Measurements from ENCODE around the gene SPATA9.

SPATA9 gene, protein sequence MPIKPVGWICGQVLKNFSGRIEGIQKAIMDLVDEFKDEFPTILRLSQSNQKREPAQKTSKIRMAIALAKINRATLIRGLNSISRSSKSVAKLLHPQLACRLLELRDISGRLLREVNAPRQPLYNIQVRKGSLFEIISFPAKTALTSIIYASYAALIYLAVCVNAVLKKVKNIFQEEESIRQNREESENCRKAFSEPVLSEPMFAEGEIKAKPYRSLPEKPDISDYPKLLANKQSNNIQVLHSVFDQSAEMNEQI

DNA sequence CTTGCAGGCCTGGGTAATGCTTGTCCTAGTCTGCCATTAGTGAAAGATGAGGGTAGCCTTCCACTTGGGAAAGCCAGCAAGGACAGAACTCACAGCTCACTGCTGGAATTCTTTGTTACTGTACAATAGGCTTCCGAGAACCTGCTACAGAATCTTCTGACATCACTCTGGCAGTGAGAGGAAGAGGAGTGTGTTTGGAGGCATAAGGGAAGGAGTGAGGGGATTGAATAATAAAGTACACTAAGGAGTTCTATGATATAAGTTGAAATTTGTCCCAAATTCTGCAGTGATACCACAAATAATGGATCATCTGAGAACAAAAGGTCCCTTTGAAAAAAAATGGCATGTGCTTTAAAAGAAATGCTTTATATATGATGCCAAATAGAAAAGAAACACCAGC, at the start of gene SPATA9:
TSS of gene SPATA9 (minus strand) at position 101 of the 400 bp plus-strand sequence. CDS start 137 bp downstream, outside the sequence.
- DNase-seq = no peak

DNA sequence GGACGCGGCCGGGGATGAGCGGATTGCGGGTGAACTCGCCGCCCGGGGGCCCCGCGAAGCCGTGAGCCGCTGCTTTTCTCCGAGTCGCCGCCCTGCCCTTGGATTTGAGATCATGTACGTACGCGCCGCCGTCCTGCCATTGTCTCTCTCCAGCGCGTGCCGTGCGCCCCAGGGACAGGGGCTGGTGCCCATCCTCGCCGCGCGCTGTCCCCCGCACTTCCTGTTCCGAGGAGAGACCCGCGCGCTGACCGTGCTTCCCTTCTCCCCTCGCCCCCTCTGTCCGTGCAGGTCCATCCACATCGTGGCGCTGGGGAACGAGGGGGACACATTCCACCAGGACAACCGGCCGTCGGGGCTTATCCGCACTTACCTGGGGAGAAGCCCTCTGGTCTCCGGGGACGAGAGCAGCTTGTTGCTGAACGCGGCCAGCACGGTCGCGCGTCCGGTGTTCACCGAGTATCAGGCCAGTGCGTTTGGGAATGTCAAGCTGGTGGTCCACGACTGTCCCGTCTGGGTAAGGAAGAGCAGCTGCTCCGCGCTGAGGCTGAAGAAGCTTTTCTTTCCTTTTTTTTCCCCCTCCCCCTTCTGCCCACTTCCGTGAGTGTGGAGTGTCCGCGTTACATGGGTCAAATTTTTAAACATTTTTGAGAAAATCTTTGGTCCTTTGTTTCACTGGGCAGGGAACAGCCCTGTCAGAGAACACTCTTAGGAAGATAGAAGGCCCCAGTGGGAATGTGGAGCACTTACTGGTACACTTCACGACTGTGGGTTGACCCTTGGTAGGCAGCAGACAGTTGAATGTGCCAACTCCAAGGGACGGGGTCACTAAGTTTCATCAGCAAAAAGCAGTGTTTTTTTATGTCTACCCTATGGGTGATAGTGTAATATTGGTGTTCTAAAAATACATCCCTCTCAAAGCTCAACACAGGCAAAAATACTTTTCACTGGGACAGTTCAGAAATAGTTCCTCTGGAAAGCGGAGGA, 49.1 kb upstream of the SPATA9 start:
- DNase-seq = peak in 34 of 56 donors; percentile 27 to 77 (median 53)

DNA sequence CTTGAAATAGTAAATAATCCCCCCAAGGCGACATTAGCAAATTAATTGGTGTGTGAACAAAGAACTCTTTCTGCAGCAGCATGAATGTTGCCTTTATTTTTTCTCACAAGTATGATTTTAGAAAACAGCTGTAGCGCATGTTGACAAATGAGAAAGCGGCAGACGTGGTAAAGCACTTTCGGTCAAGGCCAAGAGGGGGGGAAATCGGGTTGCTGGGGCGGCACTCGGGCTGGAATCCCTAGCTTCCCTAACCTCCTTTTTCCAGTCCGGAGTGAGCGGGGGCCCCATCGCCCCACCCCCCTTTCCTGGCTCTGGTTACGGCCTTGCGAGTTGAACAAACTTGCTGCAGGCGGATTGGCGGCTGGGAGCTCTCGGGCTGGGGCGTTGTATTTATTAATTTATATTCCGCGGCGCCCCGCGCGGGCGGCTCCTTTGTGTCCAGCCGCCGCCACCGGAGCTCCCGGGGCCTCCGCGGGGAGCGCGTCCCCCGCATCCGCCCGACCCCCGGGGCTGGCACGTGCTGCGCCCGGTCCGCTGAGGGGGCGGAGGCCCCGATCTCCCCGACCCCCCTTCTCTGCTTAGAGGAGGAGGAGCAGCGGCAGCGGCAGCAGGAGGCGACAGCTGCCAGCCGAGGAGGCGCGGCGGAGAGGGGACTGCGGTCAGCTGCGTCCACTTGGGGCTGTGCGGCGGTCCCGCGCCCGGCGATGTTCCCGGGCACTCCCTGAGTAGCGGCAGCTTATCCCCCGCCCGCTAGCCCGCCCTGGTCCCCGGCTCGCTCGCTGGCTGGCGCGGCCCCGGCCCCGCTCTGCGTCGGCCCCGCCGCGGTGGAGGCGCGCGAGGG, 48.2 kb upstream of the SPATA9 start, which contains the start of gene RHOBTB3:
TSS of gene RHOBTB3 (plus strand) at position 607 of the 841 bp plus-strand sequence. CDS start 347 bp downstream, outside the sequence.
- DNase-seq = peak in 55 of 56 donors; percentile 52 to 96 (median 84)

DNA sequence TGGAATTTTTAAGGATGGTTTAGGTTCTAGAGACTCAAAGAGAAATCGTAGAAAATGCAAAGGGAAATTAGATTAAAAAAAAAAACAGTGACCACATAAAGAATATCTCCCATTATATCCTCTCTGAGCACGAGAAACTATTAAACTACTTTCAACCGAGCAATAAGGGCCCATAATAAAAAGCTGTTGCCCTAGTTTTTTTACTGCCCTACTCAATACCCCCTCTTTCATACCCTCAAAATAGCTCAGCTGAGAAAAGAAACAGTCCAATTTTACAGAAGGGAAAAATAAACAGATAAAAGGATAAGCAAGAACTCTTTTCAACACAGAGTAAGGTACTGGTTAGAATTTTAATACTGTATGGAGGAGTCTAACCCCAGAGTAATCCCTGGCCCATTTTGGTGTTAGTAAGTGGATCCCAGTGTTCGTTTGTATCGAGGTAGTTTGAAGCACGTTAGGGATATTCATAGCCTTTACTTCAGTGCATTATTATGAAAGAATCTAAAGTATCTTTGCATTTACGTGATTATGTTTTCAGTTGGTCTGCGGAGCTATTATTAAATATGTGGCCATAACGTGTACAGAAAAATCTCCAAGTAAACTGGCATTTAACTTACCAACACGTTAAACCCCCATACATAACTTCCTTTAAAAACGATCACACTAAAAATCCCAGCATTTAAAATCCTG, 47.4 kb upstream of the SPATA9 start:
- no peak for DNase-seq

DNA sequence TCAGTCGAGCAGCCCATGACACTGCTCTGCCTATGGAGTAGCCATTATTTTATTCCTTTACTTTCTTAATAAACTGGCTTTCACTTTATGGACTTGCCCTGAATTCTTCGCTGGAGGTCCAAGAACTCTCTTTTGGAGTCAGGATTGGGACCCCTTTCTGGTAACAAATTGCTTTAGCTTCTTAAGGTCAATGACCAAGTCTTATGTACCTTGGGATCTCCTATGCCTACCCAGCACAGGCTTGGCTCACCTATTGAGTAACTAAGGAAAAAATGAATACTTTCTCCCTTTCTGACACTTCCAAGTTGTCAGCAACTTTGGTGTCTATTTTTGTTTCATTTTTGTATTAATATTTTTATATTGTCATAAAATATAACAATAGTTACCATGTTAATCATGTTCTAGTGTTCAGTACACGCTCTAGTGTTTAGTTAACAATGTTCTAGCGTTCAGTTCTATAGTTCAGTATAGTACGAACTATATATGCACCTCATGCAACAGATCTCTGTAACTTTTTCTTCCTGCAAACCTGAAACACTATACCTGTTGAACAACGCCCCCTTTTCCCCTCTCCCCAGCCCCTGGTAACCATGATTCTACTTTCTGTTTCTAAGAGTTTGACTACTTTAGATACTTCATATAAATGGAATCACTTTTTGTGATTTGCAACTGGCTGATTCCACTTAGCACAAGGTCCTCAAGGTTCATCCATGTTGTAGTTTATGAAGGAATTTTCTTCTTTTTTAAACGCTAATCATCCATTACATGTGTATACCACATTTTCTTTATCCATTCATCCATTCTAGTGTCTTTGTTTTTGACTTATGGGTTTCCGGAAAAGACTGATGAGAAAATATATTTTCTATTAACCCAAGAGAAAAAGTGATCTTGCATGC, 46.6 kb upstream of the SPATA9 start:
- no peak for DNase-seq

DNA sequence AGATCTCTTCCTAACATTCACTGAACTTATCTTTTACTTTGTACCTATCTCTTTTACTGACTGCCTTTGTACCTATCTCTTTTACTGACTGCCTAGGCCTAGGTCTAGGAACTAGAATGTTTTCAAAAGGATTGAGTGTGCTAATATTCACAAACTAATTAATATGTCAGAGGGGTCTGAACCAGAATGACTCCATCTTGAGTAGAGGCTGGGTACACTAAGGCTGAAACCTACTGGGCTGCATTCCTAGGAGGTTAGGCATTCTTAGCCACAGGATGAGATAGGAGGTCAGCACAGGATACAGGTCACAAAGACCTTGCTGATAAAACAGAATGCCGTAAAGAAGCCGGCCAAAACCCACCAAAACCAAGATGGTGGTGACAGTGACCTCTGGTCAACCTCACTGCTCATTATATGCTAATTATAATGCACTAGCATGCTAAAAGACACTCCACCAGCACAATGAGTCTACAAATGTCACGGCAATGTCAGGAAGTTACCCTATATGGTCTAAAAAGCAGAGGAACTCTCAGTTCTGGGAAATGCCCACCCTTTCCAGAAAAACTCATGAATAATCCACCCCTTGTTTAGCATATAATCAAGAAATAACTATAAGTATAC, 45.8 kb upstream of the SPATA9 start:
- no peak for DNase-seq

DNA sequence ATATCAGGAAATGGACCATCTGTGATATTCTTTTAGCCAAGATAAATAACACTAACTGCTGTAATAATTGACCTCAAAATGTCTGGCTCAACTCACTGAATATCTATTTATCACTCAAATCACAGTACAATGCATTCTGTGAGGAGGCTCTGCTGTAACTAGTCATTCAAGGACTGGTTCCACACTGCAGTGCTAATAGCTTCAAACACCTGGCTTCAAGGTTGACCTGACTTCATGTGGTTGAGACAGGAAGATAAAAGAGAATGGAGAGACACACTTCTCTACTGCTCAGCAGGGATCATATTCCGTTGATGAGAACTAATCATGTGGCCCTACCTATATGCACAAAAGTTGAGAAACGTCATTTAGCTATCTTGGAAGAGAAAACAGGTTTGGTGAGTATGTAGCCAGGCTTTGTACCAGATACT, 45.0 kb upstream of the SPATA9 start:
- DNase-seq = no peak

DNA sequence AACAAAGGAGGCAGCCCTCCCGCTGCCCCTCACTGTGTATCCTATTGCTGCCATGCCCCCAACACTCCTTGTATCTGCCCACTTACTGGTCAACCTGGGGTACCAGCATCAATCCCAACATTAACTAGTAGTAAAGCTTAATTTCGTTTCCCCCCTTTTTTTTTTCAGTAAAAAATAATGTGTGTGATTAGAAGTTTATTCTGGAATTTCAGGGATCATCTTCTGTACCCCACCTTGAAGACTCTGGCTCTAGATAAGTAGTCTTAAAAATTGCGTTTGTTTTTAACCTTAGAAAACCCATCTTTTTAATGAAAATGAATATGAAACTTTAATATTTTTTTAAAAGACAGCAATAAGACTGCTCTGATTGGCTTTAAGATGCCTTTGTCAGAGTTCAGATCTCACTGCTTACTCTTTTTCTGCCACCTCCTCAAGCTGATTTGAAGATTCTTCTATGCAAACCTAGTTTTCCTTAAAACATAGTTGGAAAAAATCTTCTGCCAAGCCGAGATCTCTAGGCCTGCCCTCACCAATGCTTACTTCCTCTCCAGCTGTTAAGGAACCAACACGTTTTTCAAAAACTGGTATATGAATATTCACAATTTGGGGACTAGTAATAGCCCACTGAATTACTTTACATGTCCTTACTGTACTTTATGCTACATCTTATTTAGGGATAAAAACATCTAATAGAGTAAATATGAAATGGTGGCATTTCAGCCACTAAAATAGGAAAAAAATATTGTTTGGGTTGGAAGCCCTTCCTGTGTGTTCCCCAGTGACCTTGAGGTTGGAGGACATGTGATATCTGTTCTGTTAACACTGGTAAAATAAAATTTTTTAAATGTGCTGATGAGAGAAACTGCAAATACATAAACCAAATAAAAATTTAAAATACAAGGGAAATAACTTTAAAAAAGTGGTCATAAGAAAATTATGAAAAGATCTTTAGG, 44.3 kb upstream of the SPATA9 start:
- no peak for DNase-seq

DNA sequence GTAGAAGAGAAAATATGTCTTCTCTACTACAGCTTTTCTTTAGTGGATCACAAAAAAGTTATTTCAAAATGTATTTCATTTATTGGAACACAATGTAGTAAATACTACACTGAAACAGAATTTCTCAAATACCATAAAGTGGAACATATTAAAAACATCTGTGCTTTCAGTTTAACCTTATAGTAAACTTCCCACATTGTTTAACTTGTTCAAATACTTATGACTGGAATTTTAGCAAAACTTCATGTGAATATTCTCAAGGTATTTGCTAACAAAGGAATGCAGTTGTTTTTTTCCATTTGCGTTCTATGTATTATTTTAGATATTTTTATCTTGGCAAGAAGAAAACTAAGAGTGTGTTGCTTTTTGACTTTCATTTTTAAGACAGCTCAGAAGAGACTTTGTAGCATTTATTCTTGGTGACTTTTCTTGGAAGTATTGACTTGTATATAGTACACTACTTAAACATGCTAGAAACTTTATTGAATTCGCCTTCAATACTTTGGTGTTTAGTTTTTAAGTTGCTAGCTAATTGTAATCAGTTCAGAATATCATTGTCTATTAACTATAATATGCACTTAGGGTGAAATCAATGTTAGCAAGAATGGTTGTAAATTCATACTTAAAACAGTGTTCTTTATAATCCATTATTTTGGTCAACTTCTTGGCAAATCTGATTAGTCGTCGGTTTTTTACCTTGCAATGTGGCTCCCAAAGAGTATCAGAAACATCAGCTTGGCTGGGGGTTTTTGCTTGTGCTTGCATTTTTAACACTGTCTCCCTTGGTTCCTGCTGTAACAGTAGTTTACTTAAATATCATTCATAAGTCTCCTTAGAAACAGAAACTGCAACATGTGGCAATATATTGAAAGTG, 43.4 kb upstream of the SPATA9 start:
- DNase-seq = no peak

DNA sequence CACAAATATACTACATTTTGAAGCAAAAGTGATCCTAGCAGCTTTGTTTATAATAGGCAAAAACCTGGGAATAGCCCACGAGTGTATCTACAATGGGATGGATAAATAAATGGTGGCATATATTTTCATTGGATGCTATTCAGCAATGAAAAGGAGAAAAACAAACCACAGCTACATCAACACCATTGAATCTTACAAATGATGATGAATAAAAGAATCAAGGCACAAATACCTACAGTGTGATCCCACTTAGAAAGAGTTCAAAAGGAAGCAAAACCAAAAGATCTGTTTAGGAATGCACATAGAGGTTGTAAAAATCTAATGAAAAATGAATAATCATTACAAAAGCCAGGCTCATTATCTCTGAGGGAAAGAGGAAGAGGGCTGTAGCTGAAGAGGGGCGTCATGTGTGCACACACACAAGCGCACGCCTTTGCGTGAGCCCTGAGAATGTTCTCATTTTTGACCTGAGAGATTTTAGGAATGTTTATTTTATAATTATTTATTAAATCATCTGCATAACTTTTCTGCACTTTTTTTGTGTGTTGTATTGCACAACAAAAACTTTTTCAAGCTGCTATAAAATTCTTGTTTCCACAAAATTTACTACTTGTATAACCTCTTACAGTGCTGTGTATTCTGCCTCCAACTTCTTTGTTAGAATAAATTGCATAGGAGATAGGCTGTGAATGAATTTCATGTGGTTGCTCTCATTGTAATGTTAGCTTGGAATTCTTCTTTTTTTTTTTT, 42.5 kb upstream of the SPATA9 start:
- DNase-seq = no peak

DNA sequence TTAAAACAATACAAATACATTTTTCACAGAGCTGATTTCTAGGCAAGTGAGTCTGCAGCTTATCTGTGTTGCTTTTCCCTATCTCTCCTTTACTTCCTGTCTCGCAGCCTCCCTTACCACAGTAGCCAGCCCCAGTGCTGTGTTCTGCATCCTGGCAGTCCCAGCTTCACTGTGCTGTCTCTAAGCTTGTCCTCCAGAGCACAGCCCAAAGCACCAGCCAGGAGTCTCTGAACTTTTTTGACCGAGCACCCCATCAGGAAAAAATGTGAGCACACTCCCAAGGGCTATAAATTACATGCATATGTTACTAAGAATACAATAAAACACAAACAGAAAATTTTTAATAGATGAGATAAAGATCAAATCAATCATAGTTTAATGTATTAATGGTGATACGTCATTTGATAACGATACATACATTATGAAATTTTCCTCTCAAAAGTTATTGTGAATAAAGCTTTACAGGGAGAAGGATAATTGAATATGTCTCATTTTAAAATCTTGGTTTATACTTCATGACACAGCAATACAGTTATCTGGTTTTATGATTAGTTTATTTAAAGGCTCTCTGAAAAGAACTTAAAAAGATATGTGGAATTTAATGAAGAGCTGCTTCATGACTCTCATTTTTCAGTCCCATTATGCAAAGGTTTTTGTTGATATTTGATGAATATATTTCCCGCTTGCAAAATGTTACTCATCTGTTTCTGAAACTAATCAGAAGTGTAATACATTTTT, 41.0 kb upstream of the SPATA9 start:
- DNase-seq = no peak

DNA sequence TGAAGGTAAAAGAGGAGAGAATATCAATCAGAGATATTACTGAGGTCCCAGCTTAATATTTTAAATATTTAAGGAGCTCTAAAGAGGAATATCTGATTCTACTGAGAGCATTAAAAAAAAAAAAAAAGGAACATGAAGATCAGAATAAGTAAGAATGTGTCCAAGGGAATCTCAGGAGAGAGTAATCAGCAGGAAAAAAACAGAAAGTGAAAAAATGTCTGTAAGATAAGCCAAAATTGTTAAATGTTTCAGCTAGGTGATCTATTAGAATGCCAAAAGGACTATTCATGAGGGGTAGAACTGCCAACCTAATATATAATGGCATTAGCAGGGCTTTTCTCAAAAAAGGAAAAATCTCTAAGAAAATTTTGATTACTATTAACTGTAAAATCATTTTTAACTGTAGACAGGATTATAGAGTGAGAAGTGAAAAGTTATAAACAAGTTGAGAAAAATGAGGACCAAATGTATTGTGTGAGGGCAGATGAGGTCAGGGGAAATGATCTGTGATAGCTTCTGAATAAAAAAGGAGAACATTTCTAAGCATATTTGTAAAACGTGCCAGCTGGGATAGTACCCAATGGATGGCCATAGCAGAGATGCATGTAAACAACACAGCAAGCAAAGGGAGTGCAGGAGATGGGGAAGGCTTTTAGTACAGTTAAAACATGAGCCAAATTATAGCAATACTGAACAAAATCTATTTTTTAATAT, 38.9 kb upstream of the SPATA9 start:
- no peak for DNase-seq

DNA sequence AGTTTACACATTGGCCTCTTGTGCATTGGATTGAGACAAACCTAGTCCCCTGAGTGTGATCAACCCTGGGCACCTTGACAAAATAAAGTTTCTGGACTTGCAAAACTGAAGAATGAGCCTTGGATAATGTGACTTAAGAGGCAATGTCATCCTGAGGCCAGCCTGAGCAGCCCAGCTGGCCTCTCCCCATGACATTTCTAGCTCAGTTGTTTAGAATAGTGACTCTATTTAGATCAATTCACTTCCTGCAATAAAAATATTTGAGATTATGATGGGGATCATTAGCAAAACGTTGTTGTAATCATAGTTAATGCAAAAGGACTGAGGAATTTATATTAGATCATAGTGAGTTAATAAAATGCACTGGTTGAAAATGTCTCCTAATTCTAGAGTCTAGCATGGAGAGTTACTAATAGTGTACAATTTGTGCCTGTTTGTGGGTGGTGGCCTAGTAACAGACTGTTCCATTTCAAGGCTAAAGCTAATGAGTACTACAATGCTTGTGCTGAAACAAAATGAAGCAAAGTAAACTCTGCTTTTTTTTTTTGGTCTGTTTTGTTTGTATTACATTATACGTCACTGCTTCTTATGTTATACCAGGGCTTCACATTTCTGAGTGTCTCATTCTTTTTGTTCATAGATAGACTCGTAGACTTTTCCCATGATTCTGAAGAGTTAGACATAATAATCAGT, 37.4 kb upstream of the SPATA9 start:
- peak in 1 of 56 donors; percentile 11 for DNase-seq

DNA sequence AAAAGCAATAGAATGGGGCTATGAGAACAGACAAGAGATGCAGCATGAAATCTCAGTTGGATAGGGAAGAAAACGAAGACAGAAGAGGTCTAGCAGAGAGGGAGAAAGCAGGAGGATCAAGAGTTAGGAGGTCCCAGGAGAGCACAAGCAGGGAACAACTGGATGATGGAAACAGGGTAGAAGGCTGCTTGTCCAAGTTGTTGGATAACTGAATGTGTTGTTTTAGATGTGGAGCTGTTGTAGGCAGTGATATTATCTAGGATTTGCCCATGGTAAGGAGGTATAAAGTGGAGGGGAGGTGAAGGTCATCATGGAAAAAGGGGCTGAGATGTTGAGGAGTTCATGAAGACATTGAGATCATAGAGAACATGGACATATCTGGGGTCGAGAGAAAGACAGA, 35.9 kb upstream of the SPATA9 start:
- no peak for DNase-seq

Data from amygdala (tissue), 56 donors.